Measurements from ENCODE around the gene MS4A6E. TPM values are rescaled to one million over a fixed set of nuclear protein-coding genes. Genes with fewer than 3 reads are reported as not detected.
A peak's percentile ranks its signal among the peaks of the same experiment; 100 is the strongest.

The MS4A6E gene
- total RNA-seq, 1 donor from 2014 or later: not detected

GRCh38 chr11:60376601-60377000 lies 49.5 kb downstream of the MS4A6E start:
- ATAC-seq: no peak

- peak; percentile 52 for ATAC-seq
These were observed 50.5 kb downstream of the MS4A6E start for GRCh38 chr11:60377401-60378136.

DNA sequence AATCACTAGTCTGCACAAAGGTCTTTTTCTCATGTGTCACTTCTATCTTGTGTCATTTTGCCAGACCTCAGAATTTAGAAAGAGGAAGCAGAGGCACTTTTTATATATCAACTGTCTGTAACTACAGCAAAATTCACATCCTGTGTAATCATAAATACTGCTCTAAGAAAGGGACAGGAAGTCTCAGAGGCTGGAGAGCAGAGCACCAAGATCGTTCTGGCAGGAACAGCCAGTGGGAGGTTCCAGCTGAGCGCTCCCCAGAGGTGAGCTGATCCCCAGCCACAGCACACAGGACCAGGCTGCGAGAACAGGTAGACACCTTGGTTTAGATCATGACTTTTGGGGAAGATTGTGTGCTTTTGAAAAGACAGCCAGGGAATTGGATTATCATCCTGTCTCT lies 51.3 kb downstream of the MS4A6E start, which contains the start of gene MS4A7:
TSS of gene MS4A7 (plus strand) at position 179 of the 400 bp plus-strand sequence. CDS start 4,610 bp downstream, outside the sequence.
- ATAC-seq: peak; percentile 68

DNA sequence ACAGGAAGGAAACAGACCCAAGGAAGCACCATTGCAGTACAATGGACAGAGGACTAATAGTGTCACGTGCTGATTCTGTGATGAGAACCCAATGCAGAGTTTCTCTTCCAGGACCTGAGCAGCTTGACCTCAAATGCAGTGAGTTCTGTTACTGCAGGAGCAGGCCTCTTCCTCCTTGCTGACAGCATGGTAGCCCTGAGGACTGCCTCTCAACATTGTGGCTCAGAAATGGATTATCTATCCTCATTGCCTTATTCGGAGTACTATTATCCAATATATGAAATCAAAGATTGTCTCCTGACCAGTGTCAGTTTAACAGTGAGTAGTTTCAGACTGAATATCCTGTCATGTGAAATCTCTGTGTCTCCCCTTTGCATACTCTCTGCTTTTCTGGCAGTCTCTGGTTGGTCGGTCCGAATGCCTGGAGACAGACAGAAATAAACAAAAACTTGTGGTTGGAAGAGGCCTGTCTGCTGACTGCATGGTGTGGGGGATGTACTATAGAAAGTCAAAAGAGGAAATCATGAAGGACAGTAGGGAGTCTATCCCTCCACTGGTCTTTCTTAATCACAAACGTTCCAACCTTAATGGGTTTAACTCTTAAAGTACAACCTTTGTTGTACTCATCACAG lies 62.3 kb downstream of the MS4A6E start:
- ATAC-seq: peak; percentile 48

DNA sequence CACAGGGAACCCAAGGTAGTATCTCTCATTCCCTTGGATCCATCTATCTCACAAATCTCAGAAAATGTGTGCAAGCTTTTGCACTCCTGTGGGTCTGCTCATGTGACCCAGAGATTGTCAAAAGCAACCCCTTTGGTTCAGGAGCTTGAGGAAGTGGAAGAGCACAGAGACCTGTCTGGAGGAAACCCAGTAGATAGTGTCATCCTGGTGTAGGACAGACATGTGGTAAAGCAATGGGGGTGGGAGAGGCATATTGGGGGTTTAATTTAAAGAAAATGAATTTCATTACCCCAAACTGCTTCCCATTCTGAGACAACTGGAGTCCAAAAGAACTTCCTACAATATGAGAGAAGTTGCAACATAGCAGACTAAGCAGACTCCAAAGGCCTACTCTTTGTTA lies 63.4 kb downstream of the MS4A6E start:
- ATAC-seq: no peak

Other genes starting within 250 kb of the MS4A6E start
- 0.32 TPM for gene MS4A2, start 238.6 kb upstream of the MS4A6E start, total RNA-seq
- 4.9 TPM for gene MS4A6A, start 144.2 kb upstream of the MS4A6E start, total RNA-seq
- 0.64 TPM for gene MS4A4E, start 84.1 kb upstream of the MS4A6E start, total RNA-seq
- 0.24 TPM for gene MS4A4A, start 46.6 kb upstream of the MS4A6E start, total RNA-seq
- gene MS4A7, start 51.3 kb downstream of the MS4A6E start, total RNA-seq: 1.4 TPM
- 0.08 TPM for gene MS4A14, start 69.2 kb downstream of the MS4A6E start, total RNA-seq
- gene MS4A5, start 102.3 kb downstream of the MS4A6E start, total RNA-seq: not detected
- 2.9 TPM for gene MS4A1, start 128.6 kb downstream of the MS4A6E start, total RNA-seq
- not detected for gene MS4A12, start 165.5 kb downstream of the MS4A6E start, total RNA-seq
- gene MS4A13, start 188.1 kb downstream of the MS4A6E start, total RNA-seq: not detected

Data from esophagus mucosa (tissue), 1 donor.